GM19035 (cell line): ENCODE data around the gene VAX1.
"Not testable (repeated sequence)": the region's sequence is repeated elsewhere in the genome, so short reads cannot be mapped to it uniquely, and the experiment has no call there.

Experiments
- ATAC-seq: cut with Tn5 transposase; IDR thresholded peaks from one replicate; pipeline ENCODE4 v1.9.1; 2021; ENCODE audit not compliant: unreplicated experiment

VAX1 gene, protein sequence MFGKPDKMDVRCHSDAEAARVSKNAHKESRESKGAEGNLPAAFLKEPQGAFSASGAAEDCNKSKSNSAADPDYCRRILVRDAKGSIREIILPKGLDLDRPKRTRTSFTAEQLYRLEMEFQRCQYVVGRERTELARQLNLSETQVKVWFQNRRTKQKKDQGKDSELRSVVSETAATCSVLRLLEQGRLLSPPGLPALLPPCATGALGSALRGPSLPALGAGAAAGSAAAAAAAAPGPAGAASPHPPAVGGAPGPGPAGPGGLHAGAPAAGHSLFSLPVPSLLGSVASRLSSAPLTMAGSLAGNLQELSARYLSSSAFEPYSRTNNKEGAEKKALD

DNA sequence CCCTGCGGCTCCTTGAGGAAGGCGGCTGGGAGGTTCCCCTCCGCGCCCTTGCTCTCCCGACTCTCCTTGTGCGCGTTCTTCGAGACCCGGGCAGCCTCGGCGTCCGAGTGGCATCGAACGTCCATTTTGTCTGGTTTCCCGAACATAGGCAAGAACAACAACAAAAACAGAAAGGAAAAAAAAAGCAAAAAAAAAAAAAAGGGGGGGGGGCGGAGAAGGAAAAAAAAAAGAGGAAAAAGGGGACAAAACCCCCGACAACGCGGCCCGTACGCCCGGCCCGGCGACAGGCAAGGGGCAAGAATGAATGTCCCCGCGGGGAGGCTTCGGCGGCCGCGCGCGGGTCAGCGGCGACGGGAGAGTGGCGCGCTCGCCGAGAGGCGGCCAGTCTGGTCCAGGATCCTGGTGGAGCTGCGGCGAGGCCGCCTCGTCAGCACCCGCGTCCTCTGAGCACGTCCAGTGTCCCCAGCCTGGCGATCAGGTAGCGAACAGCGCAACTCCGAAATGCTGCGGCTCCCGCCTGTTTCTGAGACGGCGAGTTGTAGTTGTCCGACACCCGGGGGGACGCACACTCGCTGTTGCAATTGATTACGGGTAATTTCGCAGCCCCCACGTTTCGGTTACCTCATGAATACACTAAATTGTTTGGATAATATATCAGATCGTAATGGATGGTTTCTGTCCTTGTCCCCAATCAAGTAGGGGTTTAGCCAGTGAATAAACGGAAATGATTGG lies at the start of gene VAX1:
VAX1 (minus strand) TSS at position 360 of the 732 bp plus-strand sequence; CDS start at position 146, 214 bp downstream.
- ATAC-seq: no peak

DNA sequence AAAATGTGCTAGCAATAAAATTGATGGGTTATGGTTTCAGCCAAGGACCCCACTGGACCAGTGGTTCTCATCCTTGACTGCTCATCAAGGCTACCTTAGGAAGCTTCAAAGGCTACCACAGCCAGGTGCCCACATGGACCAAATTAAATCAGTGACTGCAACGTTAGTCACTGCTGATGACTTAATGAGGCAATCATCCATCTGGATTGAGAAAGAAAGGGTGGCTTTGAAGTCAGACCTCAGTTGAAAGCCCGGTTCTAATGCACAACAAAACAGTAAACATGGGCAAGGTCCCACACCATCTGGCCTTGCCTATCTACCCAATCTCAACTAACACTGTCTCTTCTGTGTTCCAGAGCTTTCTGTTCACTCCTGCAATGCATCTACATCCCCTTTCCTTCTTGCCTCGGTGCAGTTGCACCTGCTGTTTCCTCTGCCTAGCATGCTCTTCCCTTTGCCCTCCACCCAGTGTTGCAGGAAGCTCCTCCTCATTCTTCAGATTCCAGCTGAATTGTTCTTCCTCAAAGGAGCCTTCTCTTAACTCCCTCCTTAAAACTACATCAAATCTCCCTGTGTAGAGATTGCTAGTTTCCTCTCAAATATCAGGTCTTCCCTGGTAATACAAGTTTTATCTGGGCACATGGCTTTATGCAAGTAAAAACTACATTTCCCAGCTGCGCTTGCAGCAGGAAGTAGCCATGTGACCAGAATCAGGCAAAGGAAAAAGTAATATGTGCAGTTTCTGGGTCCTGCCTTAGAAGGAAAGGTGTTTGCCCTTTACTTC lies 49.0 kb upstream of the VAX1 start:
- no peak for ATAC-seq

DNA sequence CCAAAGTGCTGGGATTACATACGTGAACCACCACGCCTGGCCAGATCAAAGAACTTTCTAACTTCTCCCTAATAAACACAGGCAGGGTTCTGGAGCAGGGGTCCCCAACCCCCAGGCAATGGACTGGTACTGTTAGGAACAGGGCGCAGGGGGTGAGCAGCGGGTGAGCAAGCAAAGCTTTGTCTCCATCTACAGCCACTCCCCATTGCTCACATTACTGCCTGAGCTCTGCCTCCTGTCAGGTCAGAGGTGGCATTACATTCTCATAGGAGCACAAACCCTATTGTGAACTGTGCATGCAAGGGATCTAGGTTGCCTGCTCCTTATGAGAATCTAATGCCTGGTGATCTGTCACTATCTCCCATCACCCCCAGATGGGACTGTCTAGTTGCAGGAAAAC lies 47.7 kb upstream of the VAX1 start:
- ATAC-seq: not testable (repeated sequence)

DNA sequence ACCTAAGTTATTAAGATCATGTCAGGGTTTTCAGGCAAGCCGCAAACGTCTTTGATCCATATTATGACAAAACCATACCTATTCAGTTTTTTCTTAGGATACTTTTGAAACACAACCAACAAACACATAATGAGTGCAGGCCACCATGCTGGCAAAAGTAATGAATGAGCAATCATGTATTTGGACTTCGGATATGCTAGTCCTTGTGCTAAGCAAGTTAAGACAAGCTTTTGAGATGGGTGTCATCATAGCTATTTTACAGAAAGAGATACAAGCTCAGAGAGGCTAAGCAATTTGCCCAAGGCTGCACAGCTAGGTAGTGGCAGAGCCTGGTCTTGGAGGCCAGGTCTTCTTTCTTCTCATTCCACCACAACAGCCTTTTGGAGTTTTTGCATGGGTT lies 46.8 kb upstream of the VAX1 start:
- ATAC-seq: no peak

DNA sequence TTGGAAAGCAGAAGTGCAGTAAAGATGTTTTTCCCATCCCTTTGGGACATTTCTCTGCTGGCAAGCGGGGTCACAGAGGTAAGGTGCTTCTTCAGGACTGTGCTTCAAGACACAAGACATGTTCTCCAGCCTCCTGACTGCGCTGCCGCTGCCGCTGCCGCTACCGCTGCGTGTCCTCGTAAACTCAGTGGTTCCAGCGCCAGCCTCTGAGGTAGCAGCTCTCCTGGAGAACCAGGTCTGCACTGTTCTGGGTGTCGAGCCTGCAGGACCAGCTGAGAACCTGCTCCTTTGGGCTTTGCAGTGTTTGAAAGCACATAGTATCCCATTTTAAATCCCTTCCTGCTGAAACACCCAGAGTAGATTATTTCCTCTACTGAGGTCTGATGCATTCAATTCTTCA lies 46.2 kb upstream of the VAX1 start:
- no peak for ATAC-seq

DNA sequence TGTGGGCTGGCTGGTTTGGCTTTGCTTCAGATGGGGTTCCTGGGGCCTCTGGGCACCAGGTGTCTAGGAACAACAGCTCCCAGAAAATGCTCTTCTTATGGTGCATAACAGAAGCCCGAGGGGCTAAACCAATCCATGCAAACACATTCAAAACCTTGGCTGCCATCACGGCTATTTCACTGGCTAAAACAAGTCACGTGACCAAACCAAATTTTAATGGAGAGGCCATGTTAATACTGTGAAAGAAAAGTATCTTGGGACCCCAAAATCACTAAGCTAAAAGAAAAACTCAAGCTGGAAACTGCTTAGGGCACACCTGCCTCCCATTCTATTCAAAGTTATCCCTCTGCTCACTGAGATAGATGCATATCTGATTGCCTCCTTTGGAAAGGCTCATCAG lies 40.1 kb upstream of the VAX1 start:
- ATAC-seq: no peak

DNA sequence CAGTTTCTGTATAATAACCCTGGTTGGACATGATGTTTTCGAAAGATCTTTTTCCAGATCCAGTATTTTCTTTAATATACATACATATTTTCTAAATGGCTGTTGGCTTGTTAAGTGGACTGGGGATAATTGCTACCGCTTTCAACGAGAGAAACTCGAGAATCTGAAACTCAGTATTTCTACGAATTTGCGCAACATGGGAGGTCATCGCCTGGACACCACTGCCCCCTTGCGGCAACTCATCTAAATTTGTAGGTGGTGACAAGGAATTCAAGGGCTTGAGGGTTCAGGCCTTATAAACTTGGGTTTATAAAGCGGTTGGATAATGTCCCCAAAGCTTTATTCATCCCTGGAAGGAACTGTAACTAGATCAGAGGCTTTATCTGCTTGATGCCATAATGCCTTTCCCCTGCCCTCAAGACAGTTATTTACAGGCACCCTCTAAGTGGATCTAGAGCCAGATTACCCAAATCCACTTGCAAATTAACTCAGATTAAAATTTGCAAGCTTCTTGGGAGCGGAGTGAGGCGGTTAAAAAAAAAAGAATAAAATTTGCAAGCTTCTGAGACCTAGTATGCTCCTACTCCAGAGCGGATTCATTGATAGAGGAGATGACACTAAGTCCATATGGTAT lies 37.9 kb upstream of the VAX1 start:
- ATAC-seq: peak; percentile 47

DNA sequence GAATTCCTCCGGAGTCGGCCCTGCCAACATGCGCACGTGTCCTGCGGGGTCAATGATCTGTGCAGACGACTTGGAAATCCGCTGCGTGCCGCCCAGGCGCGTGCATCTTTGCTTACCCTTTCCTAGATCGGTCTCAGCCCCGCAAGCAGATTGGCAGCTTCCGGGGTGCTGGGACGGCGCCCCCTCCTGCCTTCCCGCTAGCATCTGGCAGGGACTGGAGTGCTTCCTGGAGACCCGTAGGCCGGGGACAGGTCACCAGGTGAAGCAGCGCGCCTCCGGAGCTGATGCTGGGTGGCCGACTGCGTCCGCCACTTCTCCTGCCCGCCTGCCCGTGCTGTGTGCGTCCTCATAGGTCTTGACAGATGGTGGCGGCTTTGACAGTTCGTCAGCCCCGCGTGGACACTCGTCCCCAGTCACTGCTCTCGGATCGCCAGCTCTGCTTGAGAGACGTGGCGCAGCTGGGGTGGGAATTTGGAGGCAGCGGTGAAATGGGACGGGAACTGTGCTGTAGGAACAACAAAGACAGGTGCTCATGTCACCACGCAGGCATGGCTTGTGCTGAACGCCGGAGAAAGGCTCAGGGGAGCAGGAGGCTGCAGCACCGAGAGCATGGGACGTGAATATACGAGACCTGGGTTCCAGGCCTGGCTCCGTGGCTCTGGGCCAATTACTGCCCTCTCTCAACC lies 37.3 kb upstream of the VAX1 start:
- ATAC-seq: peak; percentile 46

DNA sequence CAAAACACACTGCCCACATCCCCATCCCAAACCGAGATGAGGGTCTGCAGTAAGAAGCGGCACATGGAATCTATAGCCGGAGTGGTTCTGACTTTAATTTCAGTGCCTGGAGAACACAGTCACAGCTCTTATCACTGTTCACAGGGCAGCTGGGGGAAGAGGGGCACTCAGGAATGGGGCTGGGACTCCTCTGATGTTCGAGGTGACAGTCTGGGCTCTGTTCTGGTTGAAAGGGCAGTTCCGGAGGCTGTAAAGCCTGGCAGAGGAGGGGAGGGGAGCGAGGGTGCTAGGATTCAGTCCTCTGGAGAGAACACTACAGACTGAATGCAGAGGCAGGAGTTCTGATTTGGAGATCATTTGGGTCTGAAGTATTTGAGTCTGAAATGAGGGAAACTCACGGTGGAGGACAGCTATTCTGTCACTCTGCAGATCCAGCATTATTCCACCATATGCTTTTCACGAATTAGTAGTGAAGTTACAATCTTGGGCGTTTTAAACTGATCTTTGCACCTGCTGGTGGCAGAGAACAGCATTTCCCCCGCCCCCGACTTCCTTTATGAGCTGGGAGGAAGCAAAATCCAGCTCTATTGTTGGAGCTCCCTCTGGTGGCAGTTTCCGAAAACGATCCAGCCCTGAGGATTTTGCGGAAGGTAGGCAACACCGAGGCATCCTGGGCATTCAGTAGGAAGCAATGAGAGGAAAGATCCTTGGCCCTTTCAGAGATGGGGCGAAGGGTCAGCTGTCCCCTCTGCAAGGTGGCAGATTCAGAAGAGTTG lies 36.6 kb upstream of the VAX1 start:
- ATAC-seq: peak; percentile 89

DNA sequence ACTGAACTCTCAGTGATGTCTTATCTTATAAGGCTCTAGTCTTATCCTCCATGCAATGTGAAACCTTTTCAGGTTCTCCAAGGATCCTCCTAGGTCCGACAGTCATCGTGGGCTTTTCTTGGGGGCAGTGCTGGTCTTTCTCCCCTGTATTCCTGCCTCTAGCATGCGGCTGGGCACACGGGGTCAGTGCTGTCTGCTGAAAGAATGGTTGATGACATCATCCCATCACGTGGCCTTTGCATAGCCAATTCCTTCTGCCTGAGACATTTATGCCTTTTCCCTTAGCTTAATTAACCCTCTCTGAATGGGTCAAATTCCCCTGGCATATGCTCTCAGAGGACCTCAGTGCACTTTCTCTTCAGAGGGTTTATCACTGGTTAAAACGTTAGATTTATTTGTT lies 32.2 kb upstream of the VAX1 start:
- no peak for ATAC-seq

DNA sequence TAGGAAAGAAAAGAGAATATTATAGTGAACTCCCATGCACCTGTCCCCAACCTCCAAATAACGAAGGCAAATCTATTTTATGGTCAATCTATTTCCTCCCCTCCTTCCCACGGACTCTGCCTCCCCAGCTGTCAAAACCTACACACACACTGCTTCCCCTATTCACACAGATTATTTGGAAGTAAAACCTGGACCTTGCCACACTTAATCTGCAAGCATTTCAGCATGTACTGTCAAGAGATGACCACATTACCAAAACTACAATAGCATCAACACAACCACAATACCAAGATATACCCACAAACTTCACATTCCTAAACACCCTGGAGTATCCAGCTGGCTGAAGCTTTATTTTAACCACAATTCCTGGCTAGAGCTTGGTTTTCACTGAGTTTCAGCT lies 31.4 kb upstream of the VAX1 start:
- ATAC-seq: no peak

DNA sequence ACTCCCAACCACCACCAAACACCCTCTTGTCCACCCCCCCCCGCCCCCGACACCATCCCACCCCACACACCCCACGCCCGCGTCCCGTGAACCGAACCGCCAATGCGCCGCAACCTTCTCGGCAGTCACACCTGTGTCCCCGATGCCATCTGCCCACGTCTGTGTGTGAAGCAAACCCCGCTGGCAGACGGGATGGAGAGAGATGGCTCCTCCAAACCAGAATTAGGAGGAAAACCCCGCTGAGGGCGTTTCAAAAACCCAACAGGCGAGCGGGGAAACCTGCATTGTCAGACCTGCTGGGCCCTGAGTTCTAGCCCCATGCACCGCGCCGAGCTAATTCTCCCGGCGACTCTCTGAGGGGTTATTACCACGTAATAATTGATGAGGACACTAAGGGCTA lies 30.7 kb upstream of the VAX1 start:
- no peak for ATAC-seq

DNA sequence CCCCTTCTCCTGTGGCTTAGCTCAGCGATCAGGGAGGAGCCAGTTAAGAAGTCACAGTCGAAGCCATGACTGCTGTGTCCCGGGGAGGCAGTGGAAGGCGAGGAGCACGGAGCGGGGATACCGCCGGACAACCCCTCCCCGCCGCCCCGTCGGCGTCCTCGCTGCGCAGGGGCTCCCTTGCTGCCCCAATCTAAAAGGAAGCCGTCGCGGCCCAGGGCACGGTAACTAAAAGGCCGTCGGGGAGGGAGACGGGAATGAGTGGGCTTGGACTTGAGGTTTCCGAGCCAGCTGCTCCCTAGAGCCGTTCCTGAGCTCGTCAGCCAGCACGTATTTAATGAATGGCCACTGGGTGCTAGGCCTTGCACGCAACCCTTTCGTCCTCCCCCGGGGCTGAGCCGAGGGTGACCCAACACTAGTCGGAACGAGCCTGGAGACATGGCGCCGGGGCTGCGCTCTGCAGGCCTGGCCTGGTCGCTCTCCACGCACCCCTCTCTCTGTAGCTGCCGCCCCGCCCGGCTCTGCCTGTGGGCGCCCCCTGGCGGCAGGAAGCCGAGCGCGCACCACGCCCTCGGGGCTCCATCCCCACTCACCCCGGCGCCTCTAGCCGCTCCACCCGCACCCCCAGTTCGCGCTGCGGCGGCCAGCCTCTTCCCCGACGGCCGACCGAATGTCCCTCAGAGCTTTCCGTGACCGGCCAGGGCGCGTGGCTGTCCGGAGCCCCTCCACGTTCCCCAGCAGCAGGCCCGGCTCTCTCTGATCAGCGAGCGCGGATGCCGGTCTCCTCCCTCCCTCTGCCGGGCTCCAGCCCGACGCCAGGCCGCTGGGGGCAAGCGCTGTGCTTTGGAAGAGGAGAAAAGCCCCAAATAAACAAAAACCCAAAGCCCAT lies 30.0 kb upstream of the VAX1 start:
- ATAC-seq: peak; percentile 90

DNA sequence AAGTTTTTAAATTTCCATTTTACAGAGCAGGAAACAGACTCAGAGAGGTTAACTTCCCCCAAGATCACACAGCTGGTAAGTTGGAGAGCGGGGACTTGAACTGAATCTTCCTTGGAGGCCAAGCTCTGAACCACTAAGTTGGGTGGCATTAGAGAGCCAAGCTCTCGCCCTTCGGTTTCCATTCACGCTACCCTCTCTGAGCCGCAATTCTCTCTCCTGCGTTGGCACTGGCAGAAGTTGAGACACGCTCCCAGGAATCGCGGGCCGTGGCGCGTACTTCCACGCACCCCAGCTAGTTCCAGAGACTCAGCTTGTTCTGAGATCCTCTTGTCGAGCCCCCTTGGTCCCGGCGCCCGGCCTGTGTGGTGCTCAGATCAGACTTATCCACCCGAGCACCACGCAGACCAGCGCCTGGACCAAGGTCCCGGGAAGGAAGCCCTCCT lies 29.3 kb upstream of the VAX1 start:
- no peak for ATAC-seq

DNA sequence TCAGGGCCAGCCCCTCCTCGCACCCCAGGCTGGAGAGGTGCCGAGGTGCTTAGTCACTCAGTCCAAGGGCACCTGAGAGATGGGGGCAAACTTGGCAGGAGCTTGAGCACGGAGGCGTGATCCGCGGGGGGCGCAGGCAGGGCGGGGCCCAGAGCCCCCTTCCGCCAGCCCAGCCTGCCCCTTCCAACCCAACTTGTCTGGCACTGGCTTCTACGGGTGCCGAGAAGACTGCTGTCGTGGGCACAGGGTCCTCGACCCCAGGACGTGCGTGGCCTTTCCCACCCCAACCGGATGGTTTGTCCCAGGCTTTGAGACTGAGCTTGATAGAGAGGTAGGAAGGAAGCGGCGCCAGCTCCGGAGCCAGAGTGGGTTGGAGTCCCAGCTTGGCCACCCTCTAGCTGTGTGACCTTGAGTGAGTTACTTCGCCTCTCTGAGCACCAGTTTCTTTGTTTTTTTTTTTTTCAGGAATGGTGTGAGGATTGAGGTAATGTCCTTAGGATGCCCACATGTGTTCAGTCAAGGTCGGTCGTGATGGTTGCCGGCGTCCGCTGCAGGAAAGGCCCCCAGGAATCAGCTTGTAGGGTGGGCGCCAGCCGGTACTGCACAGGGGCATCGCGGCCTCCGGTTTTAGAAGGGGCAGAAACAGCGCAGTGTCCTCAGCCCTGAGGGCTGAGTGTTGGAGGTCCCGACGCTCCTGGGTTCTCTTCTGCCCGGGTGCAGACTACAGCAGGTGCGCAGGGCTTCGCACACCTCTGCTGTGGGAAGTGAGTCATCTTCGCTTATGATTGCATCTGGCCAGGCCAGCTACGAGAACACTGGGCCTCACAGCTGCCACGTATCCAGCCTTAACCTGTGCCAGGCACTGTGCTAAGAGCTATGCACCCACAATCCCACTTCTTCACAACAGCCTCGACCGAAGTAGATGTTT lies 28.6 kb upstream of the VAX1 start:
- ATAC-seq: no peak

DNA sequence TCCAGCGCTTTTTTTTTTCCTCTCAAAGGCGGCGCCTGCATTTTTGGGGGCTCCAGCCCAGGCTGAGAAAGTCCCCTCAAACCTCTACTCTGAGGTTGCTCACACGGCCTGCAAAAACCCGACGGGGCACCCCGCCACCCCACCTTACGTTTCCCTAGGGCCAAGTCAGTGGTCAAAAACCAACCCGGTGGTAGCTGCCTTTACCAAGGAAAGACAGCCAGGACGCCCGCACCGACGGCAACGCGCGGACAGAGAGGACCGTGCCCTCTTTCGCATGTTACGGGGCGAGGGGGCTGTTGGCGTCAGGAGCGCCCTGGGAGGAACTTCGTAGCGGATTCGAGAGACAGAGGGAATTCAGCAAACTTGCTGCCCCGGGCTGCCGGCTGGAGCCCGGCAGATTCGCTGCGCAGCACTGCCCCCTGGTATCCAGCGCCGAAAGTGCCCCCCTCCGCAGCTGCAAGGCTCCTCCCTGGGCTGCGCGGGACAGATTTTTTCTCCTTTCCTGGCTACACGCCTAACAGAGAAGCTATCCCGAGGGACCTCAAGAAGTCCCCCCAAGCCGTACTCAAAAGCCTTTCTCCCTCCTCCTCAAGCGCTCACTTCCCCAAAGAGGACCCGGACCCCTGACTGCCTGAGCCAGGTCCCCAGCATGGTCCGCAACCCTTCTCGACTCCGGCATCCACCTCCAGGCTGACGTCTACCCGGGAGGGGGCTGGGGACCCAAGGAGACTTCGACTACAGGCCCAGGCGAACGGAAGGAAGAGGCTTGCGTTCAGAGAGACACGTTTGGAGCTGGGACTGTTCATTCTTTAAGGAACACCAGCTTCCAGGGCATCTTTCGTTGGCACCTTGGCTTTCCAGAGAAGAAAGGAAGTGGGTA lies 27.7 kb upstream of the VAX1 start:
- no peak for ATAC-seq
